ENCODE results near the gene PREX1. TPM values are rescaled to one million over a fixed set of nuclear protein-coding genes. Genes with fewer than 3 reads are reported as not detected.

PREX1 gene
- total RNA-seq, 2 experiments from 2014 or later: 20.7 to 25.3 TPM

GRCh38 chr20:48748556-48748955 lies 79.2 kb downstream of the PREX1 start:
- POLR2A ChIA-PET: no interaction called here
- intact Hi-C loops (cut with micrococcal nuclease; ENCODE audit: unreplicated experiment): no loop called here

DNA sequence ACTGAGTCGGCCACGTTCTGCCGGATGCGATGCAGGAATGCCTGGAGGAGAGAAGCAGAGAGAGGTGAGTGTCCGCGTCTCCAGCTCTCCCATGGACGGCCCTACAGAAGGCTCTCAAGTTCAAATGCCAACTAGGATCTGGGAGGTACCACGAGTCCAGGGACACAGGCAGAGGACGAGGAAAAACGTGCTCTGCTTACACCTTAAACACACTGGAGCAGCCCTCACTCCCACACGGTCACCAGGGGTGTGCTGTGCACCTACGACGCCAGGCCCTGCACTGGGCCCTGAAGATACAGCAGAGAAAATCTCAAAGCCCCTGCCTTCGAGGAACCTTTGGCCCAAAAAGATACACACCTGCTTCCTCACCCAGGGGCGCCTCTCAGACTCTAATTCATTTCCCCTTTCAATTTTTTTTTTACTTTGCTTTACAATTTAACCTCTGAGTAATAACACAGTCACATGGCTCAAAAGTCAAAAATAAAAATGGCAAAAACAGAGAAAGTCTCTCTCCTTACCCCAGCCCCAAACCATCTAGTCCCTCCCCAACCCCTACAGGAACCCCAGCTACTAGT lies 79.9 kb downstream of the PREX1 start:
- no TSS peak for BruUV-seq (replicated peaks)
- peaks cover 11% of the 10 kb centered on the region; the same call in 1 of the 2 replicates for H3K36me3 ChIP-seq (ENCODE audit: insufficient read depth, low read length)
- peaks cover 58% of the 10 kb centered on the region for H3K4me1 ChIP-seq (ENCODE audit: insufficient read depth, low read length, poor library complexity, severe bottlenecking)
- H3K27ac ChIP-seq (ENCODE audit: low read depth, low read length, poor library complexity, severe bottlenecking): peak overlapping the region; percentile 22
- no peaks in the 10 kb centered on the region for H3K9me2 ChIP-seq (ENCODE audit: insufficient read depth, low read length)
- no peaks in the 10 kb centered on the region for H3K9me3 ChIP-seq (ENCODE audit: low read length)
- H4K20me1 ChIP-seq (ENCODE audit: insufficient read depth, low read length): no peaks in the 10 kb centered on the region
- TF ChIP-seq CTCF (conservative IDR thresholded peaks at IDR 0.05; ENCODE audit: low read length): no peak
- no peak for TF ChIP-seq EZH2phosphoT487 (IDR thresholded peaks at IDR 0.05; ENCODE audit: borderline replicate concordance, low read depth, low read length)
- intact Hi-C loops (cut with micrococcal nuclease; ENCODE audit: unreplicated experiment): no loop called here
- POLR2A ChIA-PET: no interaction called here
- H3K4me2 ChIP-seq (ENCODE audit: low read length): peak overlapping the region; percentile 18; the same call in 1 of the 2 replicates
- no peak overlapping the region for H3K4me3 ChIP-seq (ENCODE audit: low read depth, low read length, poor library complexity, severe bottlenecking)
- no peaks in the 10 kb centered on the region for H3K79me2 ChIP-seq (ENCODE audit: insufficient read depth, low read depth, low read length)
- DNase-seq (ENCODE audit: low spot score): peak; percentile 24
- H2AFZ ChIP-seq (ENCODE audit: low read length): no peak overlapping the region
- CTCF ChIA-PET (ENCODE audit: unreplicated experiment): no interaction called here

More at GRCh38 chr20:48748556-48748955, 79.2 kb downstream of the PREX1 start:
- TF ChIP-seq EZH2phosphoT487 (IDR thresholded peaks at IDR 0.05; ENCODE audit: borderline replicate concordance, low read depth, low read length): no peak
- no peak for TF ChIP-seq CTCF (conservative IDR thresholded peaks at IDR 0.05; ENCODE audit: low read length)
- no peak overlapping the region for H3K4me3 ChIP-seq (ENCODE audit: low read depth, low read length, poor library complexity, severe bottlenecking)
- no peaks in the 10 kb centered on the region for H3K79me2 ChIP-seq (ENCODE audit: insufficient read depth, low read depth, low read length)
- peaks cover 63% of the 10 kb centered on the region for H3K4me1 ChIP-seq (ENCODE audit: insufficient read depth, low read length, poor library complexity, severe bottlenecking)
- no peaks in the 10 kb centered on the region for H3K9me2 ChIP-seq (ENCODE audit: insufficient read depth, low read length)
- H2AFZ ChIP-seq (ENCODE audit: low read length): no peak overlapping the region
- no peaks in the 10 kb centered on the region for H3K9me3 ChIP-seq (ENCODE audit: low read length)
- BruUV-seq (replicated peaks): no TSS peak
- CTCF ChIA-PET (ENCODE audit: unreplicated experiment): no interaction called here
- no peak overlapping the region for H3K27ac ChIP-seq (ENCODE audit: low read depth, low read length, poor library complexity, severe bottlenecking)
- H3K4me2 ChIP-seq (ENCODE audit: low read length): peak overlapping the region; percentile 18; the same call in 1 of the 2 replicates
- DNase-seq (ENCODE audit: low spot score): no peak
- peaks cover 13% of the 10 kb centered on the region for H3K36me3 ChIP-seq (ENCODE audit: insufficient read depth, low read length)
- H4K20me1 ChIP-seq (ENCODE audit: insufficient read depth, low read length): no peaks in the 10 kb centered on the region

- Histone ChIP-seq H3K9me2 (ENCODE audit: insufficient read depth, low read length) (no peaks in the 10 kb centered on the region), H3K4me1 (ENCODE audit: insufficient read depth, low read length, poor library complexity, severe bottlenecking) (peaks cover 48% of the 10 kb centered on the region), H3K79me2 (ENCODE audit: insufficient read depth, low read depth, low read length) (no peaks in the 10 kb centered on the region), H2AFZ (ENCODE audit: low read length) (no peak overlapping the region), H3K36me3 (ENCODE audit: insufficient read depth, low read length) (peaks cover 6% of the 10 kb centered on the region), H4K20me1 (ENCODE audit: insufficient read depth, low read length) (no peaks in the 10 kb centered on the region), H3K9me3 (ENCODE audit: low read length) (no peaks in the 10 kb centered on the region), H3K27ac (ENCODE audit: low read depth, low read length, poor library complexity, severe bottlenecking) (no peak overlapping the region), H3K4me2 (ENCODE audit: low read length) (no peak overlapping the region), H3K4me3 (ENCODE audit: low read depth, low read length, poor library complexity, severe bottlenecking) (no peak overlapping the region)
- BruUV-seq (replicated peaks): no TSS peak
- intact Hi-C loops (cut with micrococcal nuclease; ENCODE audit: unreplicated experiment): no loop called here
- no peak for DNase-seq (ENCODE audit: low spot score)
- POLR2A ChIA-PET: no interaction called here
- CTCF ChIA-PET (ENCODE audit: unreplicated experiment): no interaction called here
- TF ChIP-seq EZH2phosphoT487 (IDR thresholded peaks at IDR 0.05; ENCODE audit: borderline replicate concordance, low read depth, low read length) (no peak), CTCF (conservative IDR thresholded peaks at IDR 0.05; ENCODE audit: low read length) (no peak)
These were observed 82.5 kb downstream of the PREX1 start for GRCh38 chr20:48745330-48745729.

Measured in OCI-LY7 (cell line).